K562 (cell line): ENCODE data around the gene TCEA3. TPM values are rescaled to one million over a fixed set of nuclear protein-coding genes. Genes with fewer than 3 reads are reported as not detected.

ENCODE experiments used
- ARNT ChIP-seq, 2 experiments: fragments of 450-650 bp; IDR thresholded peaks; 2 replicates each; pipeline ENCODE4 v1.6.1; 2016; ENCODE audit warnings: mild to moderate bottlenecking in 1 of 2
- CEBPB ChIP-seq: fragments of 450-650 bp; IDR thresholded peaks from 2 replicates; pipeline ENCODE4 v1.6.1; 2016; ENCODE audit warnings: missing genetic modification characterization, missing compliant biosample characterization
- DDX20 ChIP-seq: fragments of 450-650 bp; IDR thresholded peaks from 2 replicates; pipeline ENCODE4 v1.6.1; 2016; ENCODE audit warnings: missing genetic modification characterization, low read depth, mild to moderate bottlenecking, missing compliant biosample characterization, moderate library complexity
- KDM5B ChIP-seq: fragments of 200-600 bp; sonication (generic); IDR thresholded peaks from 2 replicates; pipeline ENCODE4 v1.6.1; 2012; ENCODE audit warnings: low read depth, mild to moderate bottlenecking, moderate library complexity, low read length, control low read depth, inconsistent platforms; ENCODE audit not compliant: insufficient replicate concordance
- MXD1 ChIP-seq: fragments of 250-450 bp; sonication (Bioruptor Pico); IDR thresholded peaks from 2 replicates; pipeline ENCODE4 v1.8.0; 2021; ENCODE audit warnings: borderline replicate concordance, mild to moderate bottlenecking, moderate library complexity; ENCODE audit not compliant: poor library complexity, severe bottlenecking
- NRF1 ChIP-seq, 2 experiments: fragments of 450-650 bp; IDR thresholded peaks in 1 of 2; conservative IDR thresholded peaks in 1 of 2; 2 replicates each; pipeline ENCODE4 v1.6.1; 2014; ENCODE audit warnings: mild to moderate bottlenecking in 2 of 2
- TSC22D4 ChIP-seq: fragments of 450-650 bp; IDR thresholded peaks from 2 replicates; pipeline ENCODE4 v1.6.1; 2016; ENCODE audit warnings: missing genetic modification characterization, missing biosample characterization, control low read depth
- ZKSCAN1 ChIP-seq: fragments of 150-350 bp; IDR thresholded peaks from 2 replicates; pipeline ENCODE4 v1.6.1; 2016; ENCODE audit warnings: low read depth, low read length
- ZNF165 ChIP-seq: fragments of 250-450 bp; sonication (Bioruptor Pico); IDR thresholded peaks from 2 replicates; pipeline ENCODE4 v1.4.0; 2020; ENCODE audit warnings: borderline replicate concordance
- ZNF644 ChIP-seq: fragments of 200-800 bp; sonication (Bioruptor generic); IDR thresholded peaks from 2 replicates; pipeline ENCODE4 v1.6.1; 2016; ENCODE audit warnings: low read depth, missing genetic modification characterization, missing compliant biosample characterization
- ZNF655 ChIP-seq: fragments of 250-450 bp; sonication (Bioruptor Pico); IDR thresholded peaks from 2 replicates; pipeline ENCODE4 v1.5.0; 2021
- ZNF707 ChIP-seq: fragments of 250-450 bp; sonication (Bioruptor Pico); conservative IDR thresholded peaks from 2 replicates; pipeline ENCODE4 v1.8.0; 2022; ENCODE audit warnings: inconsistent platforms, mild to moderate bottlenecking, moderate library complexity
- ZNF76 ChIP-seq: fragments of 250-450 bp; sonication (Bioruptor Pico); IDR thresholded peaks from 2 replicates; pipeline ENCODE4 v1.4.0; 2020; ENCODE audit warnings: mild to moderate bottlenecking, moderate library complexity, borderline replicate concordance
- polyA plus RNA-seq, 8 experiments: library from polyadenylated mRNA; depleted of rRNA in 4 of 8; stranded (reverse) in 5 of 8; unstranded in 3 of 8; fragments of >200 nt; fragmentation: Nextera tagmentation in 2 of 8; fragmentation: Illumina TruSeq in 1 of 8; extraction: Ambion mirVana in 2 of 8; extraction: Trizol in 1 of 8; gene quantifications; 2 replicates each; pipeline versions ENCODE4 v1.2.1 to v1.2.3, GENCODE V29; 2011 to 2014; ENCODE audit warnings: inconsistent platforms in 1 of 8, missing spikeins in 1 of 8
- total RNA-seq, 7 experiments: library from RNA; depleted of rRNA in 6 of 7; stranded (reverse); fragments of >200 nt in 6 of 7; fragmentation: Illumina TruSeq in 2 of 7; extraction: Trizol in 2 of 7; gene quantifications; 2 replicates each; pipeline versions ENCODE4 v1.2.1 to v1.2.3, GENCODE V29; 2011 to 2021; ENCODE audit warnings: low replicate concordance in 1 of 7
- TF ChIP-seq, protein P1 (sequence below): fragments of 450-650 bp; IDR thresholded peaks from 2 replicates; pipeline ENCODE4 v1.6.1; 2016; ENCODE audit warnings: low read depth
- TF ChIP-seq, protein P2 (sequence below): fragments of 200-400 bp; formaldehyde crosslinking; IDR thresholded peaks from 2 replicates; pipeline ENCODE4 v1.6.1; 2017; ENCODE audit warnings: mild to moderate bottlenecking, low read depth, low read length, moderate library complexity

The TCEA3 gene
- total and polyA plus RNA-seq, 9 of the 15 experiments (the other 6 are each of a cell fraction or from before 2014, with no cell fraction given): 0.03 to 0.55 (median 0.36) TPM

- TF ChIP-seq, protein P1, sequence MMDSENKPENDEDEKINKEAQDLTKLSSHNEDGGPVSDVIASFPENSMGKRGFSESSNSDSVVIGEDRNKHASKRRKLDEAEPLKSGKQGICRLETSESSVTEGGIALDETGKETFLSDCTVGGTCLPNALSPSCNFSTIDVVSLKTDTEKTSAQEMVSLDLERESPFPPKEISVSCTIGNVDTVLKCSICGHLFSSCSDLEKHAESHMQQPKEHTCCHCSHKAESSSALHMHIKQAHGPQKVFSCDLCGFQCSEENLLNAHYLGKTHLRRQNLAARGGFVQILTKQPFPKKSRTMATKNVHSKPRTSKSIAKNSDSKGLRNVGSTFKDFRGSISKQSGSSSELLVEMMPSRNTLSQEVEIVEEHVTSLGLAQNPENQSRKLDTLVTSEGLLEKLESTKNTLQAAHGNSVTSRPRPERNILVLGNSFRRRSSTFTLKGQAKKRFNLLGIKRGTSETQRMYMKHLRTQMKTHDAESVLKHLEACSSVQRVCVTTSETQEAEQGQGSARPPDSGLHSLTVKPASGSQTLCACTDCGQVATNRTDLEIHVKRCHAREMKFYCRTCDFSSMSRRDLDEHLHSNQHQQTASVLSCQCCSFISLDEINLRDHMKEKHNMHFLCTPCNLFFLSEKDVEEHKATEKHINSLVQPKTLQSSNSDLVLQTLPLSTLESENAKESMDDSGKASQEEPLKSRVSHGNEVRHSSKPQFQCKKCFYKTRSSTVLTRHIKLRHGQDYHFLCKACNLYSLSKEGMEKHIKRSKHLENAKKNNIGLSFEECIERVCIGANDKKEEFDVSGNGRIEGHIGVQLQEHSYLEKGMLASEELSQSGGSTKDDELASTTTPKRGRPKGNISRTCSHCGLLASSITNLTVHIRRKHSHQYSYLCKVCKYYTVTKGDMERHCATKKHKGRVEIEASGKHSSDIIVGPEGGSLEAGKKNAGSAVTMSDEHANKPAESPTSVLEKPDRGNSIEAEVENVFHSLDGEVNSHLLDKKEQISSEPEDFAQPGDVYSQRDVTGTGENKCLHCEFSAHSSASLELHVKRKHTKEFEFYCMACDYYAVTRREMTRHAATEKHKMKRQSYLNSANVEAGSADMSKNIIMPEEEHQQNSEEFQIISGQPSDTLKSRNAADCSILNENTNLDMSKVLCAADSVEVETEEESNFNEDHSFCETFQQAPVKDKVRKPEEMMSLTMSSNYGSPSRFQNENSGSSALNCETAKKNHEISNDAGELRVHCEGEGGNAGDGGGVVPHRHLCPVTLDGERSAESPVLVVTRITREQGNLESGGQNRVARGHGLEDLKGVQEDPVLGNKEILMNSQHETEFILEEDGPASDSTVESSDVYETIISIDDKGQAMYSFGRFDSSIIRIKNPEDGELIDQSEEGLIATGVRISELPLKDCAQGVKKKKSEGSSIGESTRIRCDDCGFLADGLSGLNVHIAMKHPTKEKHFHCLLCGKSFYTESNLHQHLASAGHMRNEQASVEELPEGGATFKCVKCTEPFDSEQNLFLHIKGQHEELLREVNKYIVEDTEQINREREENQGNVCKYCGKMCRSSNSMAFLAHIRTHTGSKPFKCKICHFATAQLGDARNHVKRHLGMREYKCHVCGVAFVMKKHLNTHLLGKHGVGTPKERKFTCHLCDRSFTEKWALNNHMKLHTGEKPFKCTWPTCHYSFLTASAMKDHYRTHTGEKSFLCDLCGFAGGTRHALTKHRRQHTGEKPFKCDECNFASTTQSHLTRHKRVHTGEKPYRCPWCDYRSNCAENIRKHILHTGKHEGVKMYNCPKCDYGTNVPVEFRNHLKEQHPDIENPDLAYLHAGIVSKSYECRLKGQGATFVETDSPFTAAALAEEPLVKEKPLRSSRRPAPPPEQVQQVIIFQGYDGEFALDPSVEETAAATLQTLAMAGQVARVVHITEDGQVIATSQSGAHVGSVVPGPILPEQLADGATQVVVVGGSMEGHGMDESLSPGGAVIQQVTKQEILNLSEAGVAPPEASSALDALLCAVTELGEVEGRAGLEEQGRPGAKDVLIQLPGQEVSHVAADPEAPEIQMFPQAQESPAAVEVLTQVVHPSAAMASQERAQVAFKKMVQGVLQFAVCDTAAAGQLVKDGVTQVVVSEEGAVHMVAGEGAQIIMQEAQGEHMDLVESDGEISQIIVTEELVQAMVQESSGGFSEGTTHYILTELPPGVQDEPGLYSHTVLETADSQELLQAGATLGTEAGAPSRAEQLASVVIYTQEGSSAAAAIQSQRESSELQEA: no peak
- no peak for TF ChIP-seq ZNF707 (CRISPR knock-in tag)
- no peak for TF ChIP-seq ZNF165 (CRISPR knock-in tag)
- 0 out of 4 replicates have a peak, but pooled peaks of 1 of the 2 experiments have one; percentile 60 for TF ChIP-seq ARNT (IDR thresholded peaks at IDR 0.05)
- TF ChIP-seq ZNF655 (CRISPR knock-in tag): no peak
- no peak for TF ChIP-seq MXD1 (CRISPR knock-in tag)
- TF ChIP-seq NRF1 (conservative IDR thresholded peaks at IDR 0.05 in 1 of 2, IDR thresholded peaks at IDR 0.05 in 1 of 2): no peak
- no peak for TF ChIP-seq ZKSCAN1
- no peak for TF ChIP-seq KDM5B
- no peak for TF ChIP-seq ZNF76 (CRISPR knock-in tag)
- no peak for TF ChIP-seq DDX20
- TF ChIP-seq CEBPB (tag): peak; percentile 56; the same call in 1 of the 2 replicates
- TF ChIP-seq, protein P2, sequence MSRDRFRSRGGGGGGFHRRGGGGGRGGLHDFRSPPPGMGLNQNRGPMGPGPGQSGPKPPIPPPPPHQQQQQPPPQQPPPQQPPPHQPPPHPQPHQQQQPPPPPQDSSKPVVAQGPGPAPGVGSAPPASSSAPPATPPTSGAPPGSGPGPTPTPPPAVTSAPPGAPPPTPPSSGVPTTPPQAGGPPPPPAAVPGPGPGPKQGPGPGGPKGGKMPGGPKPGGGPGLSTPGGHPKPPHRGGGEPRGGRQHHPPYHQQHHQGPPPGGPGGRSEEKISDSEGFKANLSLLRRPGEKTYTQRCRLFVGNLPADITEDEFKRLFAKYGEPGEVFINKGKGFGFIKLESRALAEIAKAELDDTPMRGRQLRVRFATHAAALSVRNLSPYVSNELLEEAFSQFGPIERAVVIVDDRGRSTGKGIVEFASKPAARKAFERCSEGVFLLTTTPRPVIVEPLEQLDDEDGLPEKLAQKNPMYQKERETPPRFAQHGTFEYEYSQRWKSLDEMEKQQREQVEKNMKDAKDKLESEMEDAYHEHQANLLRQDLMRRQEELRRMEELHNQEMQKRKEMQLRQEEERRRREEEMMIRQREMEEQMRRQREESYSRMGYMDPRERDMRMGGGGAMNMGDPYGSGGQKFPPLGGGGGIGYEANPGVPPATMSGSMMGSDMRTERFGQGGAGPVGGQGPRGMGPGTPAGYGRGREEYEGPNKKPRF: no peak
- no peak for TF ChIP-seq ZNF644 (tag)
- no peak for TF ChIP-seq TSC22D4 (tag)
These were observed 40.1 kb downstream of the TCEA3 start (continued) for GRCh38 chr1:23384312-23385058.
